GM19452 (cell line): ENCODE measurements around the gene LRIF1.

Experiments used
- ATAC-seq: cut with Tn5 transposase; IDR thresholded peaks from one replicate; pipeline ENCODE4 v1.9.1; 2021; ENCODE audit not compliant: unreplicated experiment

The LRIF1 gene

GRCh38 chr1:110897681-110898080 lies 66.0 kb downstream of the LRIF1 start:
- ATAC-seq: no peak
